Upper lobe of left lung (tissue), 4 donors: Measurements from ENCODE around the gene GCK.

Source experiments
- CTCF ChIP-seq, 6 experiments: fragments of 450-650 bp in 4 of 6; fragments of 200-600 bp in 2 of 6; sonication (generic) in 2 of 6; IDR thresholded peaks; one replicate each; pipeline ENCODE4 v1.5.1; 2016 to 2019; ENCODE audit warnings: antibody characterized with exemption in 6 of 6
- POLR2A ChIP-seq, 4 donors: fragments of 450-650 bp; IDR thresholded peaks; one replicate each; pipeline ENCODE4 v1.5.1; 2016 to 2017; ENCODE audit warnings: antibody characterized with exemption in 4 of 4, mild to moderate bottlenecking in 2 of 4

- TF ChIP-seq CTCF (IDR thresholded peaks at IDR 0.05) (no peak), POLR2A (IDR thresholded peaks at IDR 0.05) (no peak)
Observed at GRCh38 chr7:44096326-44096881, 92.8 kb downstream of the GCK start.
